SK-N-SH treated with all-trans-retinoic acid at 6 μM for 48 hours (cell line): ENCODE measurements around the gene PAOX.

ENCODE experiments used
- ATAC-seq: fragments of 200-7000 bp; cut with Tn5 transposase; 3 replicates; pipeline ENCODE4 v1.9.1; 2020; ENCODE audit warnings: mild to moderate bottlenecking, moderate library complexity
- ARNTL ChIP-seq: fragments of 450-650 bp; formaldehyde crosslinking; IDR thresholded peaks from 2 replicates; pipeline ENCODE4 v1.5.0; 2020; ENCODE audit warnings: low read depth, mild to moderate bottlenecking, moderate library complexity, borderline replicate concordance
- BACH2 ChIP-seq: fragments of 250-450 bp; sonication (Bioruptor Pico); IDR thresholded peaks from 2 replicates; pipeline ENCODE4 v1.9.0; 2021; ENCODE audit warnings: mild to moderate bottlenecking, borderline replicate concordance
- CSDC2 ChIP-seq: fragments of 250-450 bp; sonication (Bioruptor Pico); IDR thresholded peaks from 2 replicates; pipeline ENCODE4 v1.5.0; 2020; ENCODE audit warnings: mild to moderate bottlenecking, moderate library complexity
- ESRRG ChIP-seq: fragments of 250-450 bp; sonication (Bioruptor Pico); IDR thresholded peaks from 2 replicates; pipeline ENCODE4 v1.6.1; 2021; ENCODE audit warnings: mild to moderate bottlenecking
- ISL1 ChIP-seq: fragments of 250-450 bp; sonication (Bioruptor Pico); IDR thresholded peaks from 2 replicates; pipeline ENCODE4 v2.1.2; 2022; ENCODE audit warnings: mild to moderate bottlenecking, moderate library complexity
- RARB ChIP-seq: fragments of 250-450 bp; sonication (Bioruptor Pico); IDR thresholded peaks from 2 replicates; pipeline ENCODE4 v1.8.0; 2021; ENCODE audit warnings: mild to moderate bottlenecking, moderate library complexity
- SNAI2 ChIP-seq: fragments of 250-450 bp; sonication (Bioruptor Pico); IDR thresholded peaks from 2 replicates; pipeline ENCODE4 v1.5.0; 2020; ENCODE audit warnings: mild to moderate bottlenecking, moderate library complexity
- TCF4 ChIP-seq: fragments of 250-450 bp; sonication (Bioruptor Pico); IDR thresholded peaks from 2 replicates; pipeline ENCODE4 v1.8.0; 2021; ENCODE audit warnings: mild to moderate bottlenecking, moderate library complexity, borderline replicate concordance
- ZC3H10 ChIP-seq: fragments of 250-450 bp; sonication (Bioruptor Pico); IDR thresholded peaks from 2 replicates; pipeline ENCODE4 v1.5.1; 2021; ENCODE audit warnings: mild to moderate bottlenecking, moderate library complexity
- ZFP3 ChIP-seq: fragments of 250-450 bp; sonication (Bioruptor Pico); IDR thresholded peaks from 2 replicates; pipeline ENCODE4 v1.5.0; 2020; ENCODE audit warnings: mild to moderate bottlenecking, moderate library complexity
- ZNF565 ChIP-seq: fragments of 450-650 bp; formaldehyde crosslinking; conservative IDR thresholded peaks from 2 replicates; pipeline ENCODE4 v1.5.0; 2020; ENCODE audit warnings: low read depth, mild to moderate bottlenecking, moderate library complexity
- ZNF70 ChIP-seq: fragments of 450-650 bp; formaldehyde crosslinking; IDR thresholded peaks from 2 replicates; pipeline ENCODE4 v1.5.0; 2020; ENCODE audit warnings: mild to moderate bottlenecking, moderate library complexity
- TF ChIP-seq, protein P1 (sequence below): fragments of 250-450 bp; sonication (Bioruptor Pico); IDR thresholded peaks from 2 replicates; pipeline ENCODE4 v1.5.1; 2020; ENCODE audit warnings: low read depth, mild to moderate bottlenecking, moderate library complexity
- TF ChIP-seq, protein P2 (sequence below): fragments of 250-450 bp; sonication (Bioruptor Pico); IDR thresholded peaks from 2 replicates; pipeline ENCODE4 v1.8.0; 2020; ENCODE audit warnings: mild to moderate bottlenecking, moderate library complexity, borderline replicate concordance
- TF ChIP-seq, protein P3 (sequence below): fragments of 250-450 bp; sonication (Bioruptor Pico); IDR thresholded peaks from 2 replicates; pipeline ENCODE4 v1.8.0; 2021; ENCODE audit warnings: low read depth, mild to moderate bottlenecking, moderate library complexity, borderline replicate concordance
- TF ChIP-seq, protein P4 (sequence below): fragments of 250-450 bp; sonication (Bioruptor Pico); IDR thresholded peaks from 2 replicates; pipeline ENCODE4 v1.5.1; 2021; ENCODE audit warnings: mild to moderate bottlenecking, moderate library complexity
- TF ChIP-seq, protein P5 (sequence below): fragments of 250-450 bp; sonication (Bioruptor Pico); IDR thresholded peaks from 2 replicates; pipeline ENCODE4 v1.5.0; 2020; ENCODE audit warnings: mild to moderate bottlenecking, moderate library complexity

The PAOX gene

DNA sequence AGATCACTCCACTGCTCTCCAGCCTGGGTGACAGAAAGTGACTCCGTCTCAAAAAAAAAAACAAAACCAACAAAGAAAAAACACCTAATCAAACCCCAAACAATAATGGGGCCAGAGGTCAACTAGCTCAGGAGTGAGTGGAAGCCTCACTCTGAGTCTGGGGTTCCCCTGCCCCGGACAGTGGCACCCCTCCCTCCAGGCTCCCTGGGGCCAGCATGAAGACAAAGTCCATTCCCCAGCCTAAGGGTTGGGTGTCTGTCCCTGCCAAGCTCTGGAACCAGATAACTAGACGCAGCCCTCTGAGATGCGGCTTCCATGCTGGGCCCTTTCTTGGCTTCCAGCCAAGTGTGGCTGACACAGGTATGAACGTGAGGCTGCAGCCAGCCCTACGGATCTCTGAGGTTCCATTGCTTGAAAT, 19.5 kb upstream of the PAOX start:
- ATAC-seq, result no peak
- TF ChIP-seq, protein P1, sequence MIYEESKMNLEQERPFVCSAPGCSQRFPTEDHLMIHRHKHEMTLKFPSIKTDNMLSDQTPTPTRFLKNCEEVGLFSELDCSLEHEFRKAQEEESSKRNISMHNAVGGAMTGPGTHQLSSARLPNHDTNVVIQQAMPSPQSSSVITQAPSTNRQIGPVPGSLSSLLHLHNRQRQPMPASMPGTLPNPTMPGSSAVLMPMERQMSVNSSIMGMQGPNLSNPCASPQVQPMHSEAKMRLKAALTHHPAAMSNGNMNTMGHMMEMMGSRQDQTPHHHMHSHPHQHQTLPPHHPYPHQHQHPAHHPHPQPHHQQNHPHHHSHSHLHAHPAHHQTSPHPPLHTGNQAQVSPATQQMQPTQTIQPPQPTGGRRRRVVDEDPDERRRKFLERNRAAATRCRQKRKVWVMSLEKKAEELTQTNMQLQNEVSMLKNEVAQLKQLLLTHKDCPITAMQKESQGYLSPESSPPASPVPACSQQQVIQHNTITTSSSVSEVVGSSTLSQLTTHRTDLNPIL (CRISPR knock-in tag), result no peak
- TF ChIP-seq, protein P2, sequence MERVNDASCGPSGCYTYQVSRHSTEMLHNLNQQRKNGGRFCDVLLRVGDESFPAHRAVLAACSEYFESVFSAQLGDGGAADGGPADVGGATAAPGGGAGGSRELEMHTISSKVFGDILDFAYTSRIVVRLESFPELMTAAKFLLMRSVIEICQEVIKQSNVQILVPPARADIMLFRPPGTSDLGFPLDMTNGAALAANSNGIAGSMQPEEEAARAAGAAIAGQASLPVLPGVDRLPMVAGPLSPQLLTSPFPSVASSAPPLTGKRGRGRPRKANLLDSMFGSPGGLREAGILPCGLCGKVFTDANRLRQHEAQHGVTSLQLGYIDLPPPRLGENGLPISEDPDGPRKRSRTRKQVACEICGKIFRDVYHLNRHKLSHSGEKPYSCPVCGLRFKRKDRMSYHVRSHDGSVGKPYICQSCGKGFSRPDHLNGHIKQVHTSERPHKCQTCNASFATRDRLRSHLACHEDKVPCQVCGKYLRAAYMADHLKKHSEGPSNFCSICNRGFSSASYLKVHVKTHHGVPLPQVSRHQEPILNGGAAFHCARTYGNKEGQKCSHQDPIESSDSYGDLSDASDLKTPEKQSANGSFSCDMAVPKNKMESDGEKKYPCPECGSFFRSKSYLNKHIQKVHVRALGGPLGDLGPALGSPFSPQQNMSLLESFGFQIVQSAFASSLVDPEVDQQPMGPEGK (CRISPR knock-in tag), result no peak
- TF ChIP-seq, protein P3, sequence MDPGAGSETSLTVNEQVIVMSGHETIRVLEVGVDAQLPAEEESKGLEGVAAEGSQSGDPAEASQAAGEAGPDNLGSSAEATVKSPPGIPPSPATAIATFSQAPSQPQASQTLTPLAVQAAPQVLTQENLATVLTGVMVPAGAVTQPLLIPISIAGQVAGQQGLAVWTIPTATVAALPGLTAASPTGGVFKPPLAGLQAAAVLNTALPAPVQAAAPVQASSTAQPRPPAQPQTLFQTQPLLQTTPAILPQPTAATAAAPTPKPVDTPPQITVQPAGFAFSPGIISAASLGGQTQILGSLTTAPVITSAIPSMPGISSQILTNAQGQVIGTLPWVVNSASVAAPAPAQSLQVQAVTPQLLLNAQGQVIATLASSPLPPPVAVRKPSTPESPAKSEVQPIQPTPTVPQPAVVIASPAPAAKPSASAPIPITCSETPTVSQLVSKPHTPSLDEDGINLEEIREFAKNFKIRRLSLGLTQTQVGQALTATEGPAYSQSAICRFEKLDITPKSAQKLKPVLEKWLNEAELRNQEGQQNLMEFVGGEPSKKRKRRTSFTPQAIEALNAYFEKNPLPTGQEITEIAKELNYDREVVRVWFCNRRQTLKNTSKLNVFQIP (CRISPR knock-in tag), result no peak
- no peak for TF ChIP-seq ZNF70
- TF ChIP-seq ESRRG (CRISPR knock-in tag), result no peak
- no peak for TF ChIP-seq CSDC2 (CRISPR knock-in tag)
- no peak for TF ChIP-seq ARNTL (CRISPR knock-in tag)
- no peak for TF ChIP-seq ZNF565 (CRISPR knock-in tag)
- TF ChIP-seq, all 23 proteins: peak for 0

DNA sequence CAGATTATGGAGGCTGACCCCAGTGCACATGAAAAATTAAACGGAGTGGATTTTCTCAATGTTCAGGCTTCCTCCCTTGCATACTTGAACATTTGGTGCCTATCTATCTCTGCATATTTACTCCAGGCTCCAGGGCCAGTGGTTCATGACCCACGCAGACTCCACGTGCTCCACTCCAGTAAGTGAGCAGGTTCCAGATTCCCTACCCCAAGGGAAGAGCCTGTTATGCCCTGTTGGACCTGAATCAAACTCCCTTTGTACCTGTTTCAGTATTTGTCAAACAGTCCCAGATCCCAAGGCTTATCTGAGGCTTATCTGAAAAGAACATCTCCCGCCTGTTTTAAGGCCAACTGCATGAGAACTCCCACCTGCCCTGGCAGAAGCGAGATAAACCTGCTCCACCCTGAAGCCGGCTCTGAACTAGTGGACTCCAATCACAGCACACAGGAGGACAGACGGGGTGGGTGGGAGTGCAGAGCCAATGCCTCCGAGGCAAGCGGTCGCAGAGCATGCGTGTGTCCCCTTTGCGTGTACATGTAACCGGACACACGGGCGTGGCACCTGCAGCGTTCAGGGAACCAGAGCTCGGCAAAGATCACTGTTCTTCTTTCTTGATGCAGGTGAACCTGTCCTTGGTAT, 19.0 kb upstream of the PAOX start:
- TF ChIP-seq ZNF565 (CRISPR knock-in tag) (no peak), ISL1 (CRISPR knock-in tag) (no peak), BACH2 (CRISPR knock-in tag) (no peak), TCF4 (CRISPR knock-in tag) (no peak), ZNF70 (no peak), ZC3H10 (no peak), SNAI2 (CRISPR knock-in tag) (no peak), RARB (CRISPR knock-in tag) (no peak), ZFP3 (CRISPR knock-in tag) (no peak)
- TF ChIP-seq, protein P2 (CRISPR knock-in tag), result no peak
- TF ChIP-seq, protein P4, sequence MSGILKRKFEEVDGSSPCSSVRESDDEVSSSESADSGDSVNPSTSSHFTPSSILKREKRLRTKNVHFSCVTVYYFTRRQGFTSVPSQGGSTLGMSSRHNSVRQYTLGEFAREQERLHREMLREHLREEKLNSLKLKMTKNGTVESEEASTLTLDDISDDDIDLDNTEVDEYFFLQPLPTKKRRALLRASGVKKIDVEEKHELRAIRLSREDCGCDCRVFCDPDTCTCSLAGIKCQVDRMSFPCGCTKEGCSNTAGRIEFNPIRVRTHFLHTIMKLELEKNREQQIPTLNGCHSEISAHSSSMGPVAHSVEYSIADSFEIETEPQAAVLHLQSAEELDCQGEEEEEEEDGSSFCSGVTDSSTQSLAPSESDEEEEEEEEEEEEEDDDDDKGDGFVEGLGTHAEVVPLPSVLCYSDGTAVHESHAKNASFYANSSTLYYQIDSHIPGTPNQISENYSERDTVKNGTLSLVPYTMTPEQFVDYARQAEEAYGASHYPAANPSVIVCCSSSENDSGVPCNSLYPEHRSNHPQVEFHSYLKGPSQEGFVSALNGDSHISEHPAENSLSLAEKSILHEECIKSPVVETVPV (CRISPR knock-in tag), result no peak
- TF ChIP-seq, protein P5, sequence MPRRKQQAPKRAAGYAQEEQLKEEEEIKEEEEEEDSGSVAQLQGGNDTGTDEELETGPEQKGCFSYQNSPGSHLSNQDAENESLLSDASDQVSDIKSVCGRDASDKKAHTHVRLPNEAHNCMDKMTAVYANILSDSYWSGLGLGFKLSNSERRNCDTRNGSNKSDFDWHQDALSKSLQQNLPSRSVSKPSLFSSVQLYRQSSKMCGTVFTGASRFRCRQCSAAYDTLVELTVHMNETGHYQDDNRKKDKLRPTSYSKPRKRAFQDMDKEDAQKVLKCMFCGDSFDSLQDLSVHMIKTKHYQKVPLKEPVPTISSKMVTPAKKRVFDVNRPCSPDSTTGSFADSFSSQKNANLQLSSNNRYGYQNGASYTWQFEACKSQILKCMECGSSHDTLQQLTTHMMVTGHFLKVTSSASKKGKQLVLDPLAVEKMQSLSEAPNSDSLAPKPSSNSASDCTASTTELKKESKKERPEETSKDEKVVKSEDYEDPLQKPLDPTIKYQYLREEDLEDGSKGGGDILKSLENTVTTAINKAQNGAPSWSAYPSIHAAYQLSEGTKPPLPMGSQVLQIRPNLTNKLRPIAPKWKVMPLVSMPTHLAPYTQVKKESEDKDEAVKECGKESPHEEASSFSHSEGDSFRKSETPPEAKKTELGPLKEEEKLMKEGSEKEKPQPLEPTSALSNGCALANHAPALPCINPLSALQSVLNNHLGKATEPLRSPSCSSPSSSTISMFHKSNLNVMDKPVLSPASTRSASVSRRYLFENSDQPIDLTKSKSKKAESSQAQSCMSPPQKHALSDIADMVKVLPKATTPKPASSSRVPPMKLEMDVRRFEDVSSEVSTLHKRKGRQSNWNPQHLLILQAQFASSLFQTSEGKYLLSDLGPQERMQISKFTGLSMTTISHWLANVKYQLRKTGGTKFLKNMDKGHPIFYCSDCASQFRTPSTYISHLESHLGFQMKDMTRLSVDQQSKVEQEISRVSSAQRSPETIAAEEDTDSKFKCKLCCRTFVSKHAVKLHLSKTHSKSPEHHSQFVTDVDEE (CRISPR knock-in tag), result no peak
- TF ChIP-seq, protein P3 (CRISPR knock-in tag), result no peak
- no peak for ATAC-seq
